22Rv1 (cell line): ENCODE results near the gene ARG2.

Source experiments
- H3K27ac ChIP-seq: fragments of 450-650 bp; 2 replicates; pipeline ENCODE4 v1.5.1; 2017
- CTCF ChIP-seq: fragments of 450-650 bp; IDR thresholded peaks from 2 replicates; pipeline ENCODE4 v1.5.1; 2017; ENCODE audit warnings: mild to moderate bottlenecking
- ZFX ChIP-seq: fragments of 450-650 bp; IDR thresholded peaks from 2 replicates; pipeline ENCODE4 v1.6.1; 2017; ENCODE audit warnings: antibody characterized with exemption, borderline replicate concordance

Gene ARG2

GRCh38 chr14:67674139-67674479 lies 54.4 kb downstream of the ARG2 start:
- TF ChIP-seq ZFX, result no peak
- peak; percentile 24 for TF ChIP-seq CTCF
- peak overlapping the region; percentile 88 for H3K27ac ChIP-seq

GRCh38 chr14:67674480-67675218 lies 54.9 kb downstream of the ARG2 start, which contains the start of gene VTI1B:
VTI1B (minus strand) TSS chr14:67674632; CDS start chr14:67674489, 143 bp downstream.
- H3K27ac ChIP-seq, result peak within 1 kb of the TSS; percentile 88
- TF ChIP-seq CTCF (no peak; the same call in 1 of the 2 replicates), ZFX (no peak)

GRCh38 chr14:67675219-67675582 lies 55.5 kb downstream of the ARG2 start:
- TF ChIP-seq ZFX (no peak), CTCF (no peak)
- peak overlapping the region; percentile 88 for H3K27ac ChIP-seq

- H3K27ac ChIP-seq, result peak overlapping the region; percentile 30
- TF ChIP-seq CTCF (no peak), ZFX (no peak)
These were observed 59.3 kb downstream of the ARG2 start for GRCh38 chr14:67679006-67679405.

GRCh38 chr14:67680121-67680602 lies 60.4 kb downstream of the ARG2 start:
- TF ChIP-seq ZFX (no peak), CTCF (no peak)
- H3K27ac ChIP-seq, result peak overlapping the region; percentile 2; the same call in 1 of the 2 replicates

GRCh38 chr14:67680941-67681340 lies 61.2 kb downstream of the ARG2 start:
- H3K27ac ChIP-seq, result peak overlapping the region; percentile 2; the same call in 1 of the 2 replicates
- TF ChIP-seq ZFX (no peak), CTCF (no peak)

- TF ChIP-seq ZFX, result no peak
- no peak for TF ChIP-seq CTCF
- no peak overlapping the region for H3K27ac ChIP-seq
These were observed 64.1 kb downstream of the ARG2 start for GRCh38 chr14:67683842-67684241.
